HFFc6 (cell line): ENCODE measurements around the gene DNAJC5. TPM values are rescaled to one million over a fixed set of nuclear protein-coding genes. Genes with fewer than 3 reads are reported as not detected.

Experiments
- DNase-seq: peaks from one replicate; pipeline ENCODE4 v3.0.0-alpha.2; 2018
- H3K27ac Mint-ChIP-seq: 2 replicates; pipeline ENCODE4 v1.8.0; 2020; ENCODE audit warnings: mild to moderate bottlenecking, mixed read lengths
- H3K27me3 Mint-ChIP-seq: 2 replicates; pipeline ENCODE4 v1.8.0; 2021; ENCODE audit warnings: mild to moderate bottlenecking, moderate library complexity, mixed read lengths; ENCODE audit not compliant: insufficient read depth
- H3K36me3 Mint-ChIP-seq: 2 replicates; pipeline ENCODE4 v1.8.0; 2021; ENCODE audit warnings: low read depth, mixed read lengths
- H3K4me1 Mint-ChIP-seq: 2 replicates; pipeline ENCODE4 v1.8.0; 2020; ENCODE audit warnings: low read depth, mixed read lengths
- H3K4me3 Mint-ChIP-seq: 2 replicates; pipeline ENCODE4 v1.8.0; 2020; ENCODE audit warnings: mild to moderate bottlenecking, moderate library complexity, mixed read lengths
- H3K9me3 Mint-ChIP-seq: 2 replicates; pipeline ENCODE4 v1.8.0; 2020; ENCODE audit warnings: mild to moderate bottlenecking, mixed read lengths
- CTCF ChIP-seq: fragments of 200-600 bp; sonication (generic); IDR thresholded peaks from 2 replicates; pipeline ENCODE4 v1.5.0; 2021; ENCODE audit warnings: antibody characterized with exemption, mild to moderate bottlenecking
- total RNA-seq, 6 experiments: library from RNA; stranded (reverse); fragmentation: NEBNext Ultra II Directional; extraction: Animal tissue kit (Norgen Biotek cat#: 25700); gene quantifications; 2 replicates in 1 of 6; 3 replicates in 5 of 6; pipeline ENCODE4 v1.2.3, GENCODE V29; 2021

DNAJC5 gene
- total RNA-seq, 6 experiments from 2014 or later: 52.0 to 65.8 (median 56.2) TPM

DNA sequence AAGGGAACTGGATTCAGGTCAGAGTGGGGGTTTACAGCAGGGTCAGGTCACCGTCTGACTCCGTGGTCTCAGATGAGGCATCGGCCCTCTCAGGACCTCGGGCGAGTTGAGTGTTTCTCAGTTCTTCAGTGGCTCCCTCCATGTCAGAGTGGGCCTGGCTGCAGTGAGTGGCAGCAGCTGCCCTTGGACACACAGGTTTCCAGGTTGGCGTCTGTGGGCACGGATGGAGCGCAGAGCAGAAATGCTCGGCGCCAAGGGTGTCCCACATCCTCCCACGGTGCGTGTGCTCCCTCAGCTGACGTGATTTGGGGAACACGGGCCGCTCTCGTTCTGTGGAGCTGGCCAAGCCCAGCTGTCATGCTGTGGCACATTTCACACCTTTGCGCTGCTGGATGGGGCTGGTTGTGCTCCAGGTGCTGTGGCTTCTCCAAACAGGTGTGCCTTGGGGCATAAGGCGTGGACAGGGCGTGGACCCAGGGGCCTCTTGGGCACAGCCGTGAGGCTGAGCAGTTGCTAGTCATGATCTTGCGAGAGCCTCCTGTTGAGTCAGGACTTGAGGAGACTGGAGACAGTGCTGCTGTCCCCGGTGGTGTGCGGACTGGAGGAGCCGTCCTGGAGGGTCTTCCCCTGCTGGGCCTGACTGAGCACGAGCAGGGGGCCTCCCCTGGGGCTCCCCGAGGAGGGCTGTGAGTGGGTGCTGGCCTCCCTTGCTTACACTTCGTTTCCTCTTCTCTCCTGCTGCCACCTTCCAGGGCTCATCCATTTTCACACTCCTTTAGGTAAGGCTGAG is 9.5 kb upstream of the DNAJC5 start:
- Mint-ChIP-seq H3K4me1 (no peaks in the 10 kb centered on the region), H3K36me3 (peaks cover 22% of the 10 kb centered on the region), H3K9me3 (no peaks in the 10 kb centered on the region), H3K4me3 (no peak overlapping the region), H3K27ac (no peak overlapping the region; the same call in 1 of the 2 replicates), H3K27me3 (peaks cover 5% of the 10 kb centered on the region)
- TF ChIP-seq CTCF: no peak
- no peak for DNase-seq

GRCh38 chr20:63886054-63886419 is 8.9 kb upstream of the DNAJC5 start:
- no peak for DNase-seq
- H3K36me3 Mint-ChIP-seq: peaks cover 23% of the 10 kb centered on the region
- H3K4me1 Mint-ChIP-seq: no peaks in the 10 kb centered on the region
- peaks cover 5% of the 10 kb centered on the region for H3K27me3 Mint-ChIP-seq
- no peaks in the 10 kb centered on the region for H3K9me3 Mint-ChIP-seq
- no peak overlapping the region for H3K27ac Mint-ChIP-seq
- no peak for TF ChIP-seq CTCF
- H3K4me3 Mint-ChIP-seq: no peak overlapping the region

- peaks cover 28% of the 10 kb centered on the region for H3K36me3 Mint-ChIP-seq
- no peak for TF ChIP-seq CTCF
- H3K4me3 Mint-ChIP-seq: no peak overlapping the region
These were observed 8.0 kb upstream of the DNAJC5 start for GRCh38 chr20:63886921-63887320.

DNA sequence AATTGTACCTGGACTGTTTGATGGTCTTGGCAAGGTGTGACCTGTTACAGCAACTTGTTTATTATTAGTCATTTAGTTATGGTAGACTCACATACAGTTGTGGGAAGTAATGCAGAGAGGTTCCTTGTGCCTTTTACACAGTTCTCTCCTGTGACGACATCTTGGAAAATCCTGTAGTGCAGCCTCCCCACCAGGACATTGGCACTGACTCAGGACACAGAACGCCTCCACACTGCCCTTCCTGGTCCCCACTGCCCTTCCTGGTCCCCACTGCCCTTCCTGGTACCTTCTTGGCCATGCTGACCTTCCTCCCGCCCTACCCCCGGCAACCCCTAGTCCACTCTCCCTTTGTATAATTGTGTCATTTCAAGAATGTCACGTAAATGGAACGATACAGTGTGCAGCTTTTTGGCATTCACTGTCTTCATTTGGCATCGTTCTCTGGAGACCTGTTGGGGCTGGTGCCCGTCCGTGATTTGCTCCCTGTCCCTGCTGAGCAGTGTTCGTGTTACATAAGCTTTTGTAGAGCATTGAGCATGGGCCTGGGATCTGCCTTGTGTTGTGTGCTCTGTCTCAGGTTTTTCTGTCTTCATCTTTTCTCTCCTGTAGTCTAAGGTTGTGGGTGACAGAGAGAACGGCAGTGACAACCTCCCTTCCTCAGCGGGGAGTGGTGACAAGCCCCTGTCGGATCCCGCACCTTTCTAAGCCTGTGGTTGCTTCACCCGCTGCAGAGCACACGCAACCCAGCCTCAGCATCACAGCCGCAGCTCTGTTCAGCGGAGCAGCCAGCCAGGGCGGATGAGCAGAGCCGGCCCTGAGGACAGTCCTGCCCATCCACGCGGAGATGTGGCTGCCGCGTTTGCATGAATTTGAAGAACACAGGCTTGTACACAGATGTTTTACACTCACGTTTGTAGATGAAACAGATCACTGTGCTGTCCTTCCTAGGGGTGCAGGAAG is 5.4 kb upstream of the DNAJC5 start:
- TF ChIP-seq CTCF: no peak
- no peak overlapping the region; the same call in 1 of the 2 replicates for H3K27ac Mint-ChIP-seq

More at GRCh38 chr20:63886921-63887320, 8.0 kb upstream of the DNAJC5 start:
- Mint-ChIP-seq H3K27ac (no peak overlapping the region), H3K9me3 (no peaks in the 10 kb centered on the region), H3K27me3 (peaks cover 7% of the 10 kb centered on the region), H3K4me1 (no peaks in the 10 kb centered on the region)
- DNase-seq: no peak

GRCh38 chr20:63890201-63890576 is 4.7 kb upstream of the DNAJC5 start:
- no peak overlapping the region for H3K4me3 Mint-ChIP-seq
- TF ChIP-seq CTCF: no peak
- peaks cover 9% of the 10 kb centered on the region for H3K4me1 Mint-ChIP-seq
- no peak for DNase-seq
- peaks cover 12% of the 10 kb centered on the region for H3K27me3 Mint-ChIP-seq
- no peaks in the 10 kb centered on the region for H3K9me3 Mint-ChIP-seq
- no peak overlapping the region for H3K27ac Mint-ChIP-seq
- H3K36me3 Mint-ChIP-seq: peaks cover 24% of the 10 kb centered on the region; the same call in 1 of the 2 replicates

More for the DNA sequence above, 5.4 kb upstream of the DNAJC5 start:
- Mint-ChIP-seq H3K4me3 (no peak overlapping the region), H3K4me1 (peaks cover 8% of the 10 kb centered on the region), H3K36me3 (peaks cover 26% of the 10 kb centered on the region), H3K27me3 (peaks cover 12% of the 10 kb centered on the region), H3K9me3 (no peaks in the 10 kb centered on the region)
- DNase-seq: no peak
